Measurements from ENCODE around the gene EVI5. TPM values are rescaled to one million over a fixed set of nuclear protein-coding genes. Genes with fewer than 3 reads are reported as not detected.

The EVI5 gene
- total RNA-seq, 1 donor = 58.7 TPM

- no peak for TF ChIP-seq CTCF (IDR thresholded peaks at IDR 0.05; ENCODE audit: insufficient read depth, low read depth, low read length)
- no peak for DNase-seq (ENCODE audit: low read depth)
- H3K4me3 ChIP-seq (ENCODE audit: low read depth, low read length) = no peak overlapping the region
Measured at GRCh38 chr1:92713939-92714338, 71.0 kb downstream of the EVI5 start.

- DNase-seq (ENCODE audit: low read depth) = peak; percentile 25
- no peak for TF ChIP-seq CTCF (IDR thresholded peaks at IDR 0.05; ENCODE audit: insufficient read depth, low read depth, low read length)
- no peak overlapping the region for H3K4me3 ChIP-seq (ENCODE audit: low read depth, low read length)
Measured at GRCh38 chr1:92711473-92712165, 73.3 kb downstream of the EVI5 start.

- no peak for TF ChIP-seq CTCF (IDR thresholded peaks at IDR 0.05; ENCODE audit: insufficient read depth, low read depth, low read length)
- H3K4me3 ChIP-seq (ENCODE audit: low read depth, low read length) = no peak overlapping the region
- DNase-seq (ENCODE audit: low read depth) = peak; percentile 90
Measured at GRCh38 chr1:92709738-92710137, 75.2 kb downstream of the EVI5 start.

- no peak overlapping the region for H3K4me3 ChIP-seq (ENCODE audit: low read depth, low read length)
- DNase-seq (ENCODE audit: low read depth) = peak; percentile 31
- TF ChIP-seq CTCF (IDR thresholded peaks at IDR 0.05; ENCODE audit: insufficient read depth, low read depth, low read length) = no peak
Measured at GRCh38 chr1:92708368-92708950, 76.4 kb downstream of the EVI5 start.

- no peak for DNase-seq (ENCODE audit: low read depth)
- H3K4me3 ChIP-seq (ENCODE audit: low read depth, low read length) = no peak overlapping the region
- no peak for TF ChIP-seq CTCF (IDR thresholded peaks at IDR 0.05; ENCODE audit: insufficient read depth, low read depth, low read length)
Measured at GRCh38 chr1:92707709-92708108, 77.2 kb downstream of the EVI5 start.

GRCh38 chr1:92707292-92707691, 77.6 kb downstream of the EVI5 start:
- no peak overlapping the region for H3K4me3 ChIP-seq (ENCODE audit: low read depth, low read length)
- no peak for DNase-seq (ENCODE audit: low read depth)
- no peak for TF ChIP-seq CTCF (IDR thresholded peaks at IDR 0.05; ENCODE audit: insufficient read depth, low read depth, low read length)
